GM12891 (cell line): ENCODE measurements around the gene NCF2.

Experiments used
- DNase-seq: peaks from one replicate; pipeline ENCODE4 v3.0.0; 2011; ENCODE audit warnings: low spot score; ENCODE audit not compliant: insufficient read length
- FAIRE-seq: peaks from 2 replicates; lab custom pipeline; 2011; peaks lifted over from hg19 to GRCh38; lab: Jason Lieb, UNC
- PAX5 ChIP-seq: IDR thresholded peaks from 2 replicates; pipeline ENCODE4 v1.6.1; 2011; ENCODE audit warnings: low read length, moderate library complexity, mild to moderate bottlenecking; ENCODE audit not compliant: insufficient read depth, severe bottlenecking
- POLR2A ChIP-seq: IDR thresholded peaks from 2 replicates; pipeline ENCODE4 v1.6.1; 2011; ENCODE audit warnings: low read depth, low read length, control low read depth
- POLR2AphosphoS5 ChIP-seq: IDR thresholded peaks from 2 replicates; pipeline ENCODE4 v1.6.1; 2011; ENCODE audit warnings: low read depth, low read length, control low read depth
- POU2F2 ChIP-seq: IDR thresholded peaks from 2 replicates; pipeline ENCODE4 v1.6.1; 2011; ENCODE audit warnings: low read depth, mild to moderate bottlenecking, control low read depth, low read length, moderate library complexity
- SPI1 ChIP-seq: IDR thresholded peaks from 2 replicates; pipeline ENCODE4 v1.6.1; 2011; ENCODE audit warnings: low read depth, low read length, control low read depth
- TAF1 ChIP-seq: IDR thresholded peaks from 2 replicates; pipeline ENCODE4 v1.6.1; 2011; ENCODE audit warnings: low read depth, low read length, control low read depth

Gene NCF2

GRCh38 chr1:183598386-183598785, 8.1 kb upstream of the NCF2 start:
- DNase-seq: no peak
- peak; percentile 45 for FAIRE-seq
- TF ChIP-seq PAX5 (no peak), POU2F2 (no peak), POLR2A (no peak), POLR2AphosphoS5 (no peak), SPI1 (no peak), TAF1 (no peak)

GRCh38 chr1:183597656-183598347, 7.5 kb upstream of the NCF2 start:
- DNase-seq (no peak), FAIRE-seq (no peak)
- TF ChIP-seq SPI1 (no peak), POU2F2 (no peak), POLR2AphosphoS5 (no peak), TAF1 (no peak), POLR2A (no peak), PAX5 (no peak)

- no peak for DNase-seq
- TF ChIP-seq POLR2AphosphoS5 (no peak), TAF1 (no peak)
- no peak for FAIRE-seq
Measured at GRCh38 chr1:183596500-183596899, 6.2 kb upstream of the NCF2 start.

- DNase-seq: no peak
- TF ChIP-seq PAX5: no peak
- TF ChIP-seq POU2F2: no peak
- no peak for TF ChIP-seq SPI1
- no peak for TF ChIP-seq TAF1
- TF ChIP-seq POLR2A: no peak
- no peak for FAIRE-seq
Measured at GRCh38 chr1:183595537-183595936, 5.3 kb upstream of the NCF2 start.

- TF ChIP-seq POU2F2 (no peak), SPI1 (peak; percentile 97)
- DNase-seq (no peak), FAIRE-seq (peak; percentile 94)
Measured at GRCh38 chr1:183593356-183593755, 3.1 kb upstream of the NCF2 start.

GRCh38 chr1:183592733-183593132, 2.5 kb upstream of the NCF2 start:
- no peak for FAIRE-seq
- no peak for DNase-seq

GRCh38 chr1:183589874-183590243, 400 bp downstream of the NCF2 start:
- no peak for FAIRE-seq
- TF ChIP-seq POLR2A (no peak), TAF1 (no peak), POU2F2 (no peak), SPI1 (no peak), PAX5 (no peak), POLR2AphosphoS5 (no peak)
- DNase-seq: no peak

More at GRCh38 chr1:183592733-183593132, 2.5 kb upstream of the NCF2 start:
- TF ChIP-seq POU2F2: no peak
- TF ChIP-seq SPI1: peak; percentile 64

- no peak for DNase-seq
- no peak for FAIRE-seq
- no peak for TF ChIP-seq POLR2AphosphoS5
- TF ChIP-seq POLR2A: no peak
- TF ChIP-seq PAX5: no peak
- no peak for TF ChIP-seq POU2F2
- TF ChIP-seq SPI1: no peak
- TF ChIP-seq TAF1: no peak
Measured at GRCh38 chr1:183589384-183589783, 875 bp downstream of the NCF2 start.

- no peak for TF ChIP-seq TAF1
- TF ChIP-seq POLR2AphosphoS5: no peak
- no peak for TF ChIP-seq SPI1
- TF ChIP-seq POU2F2: no peak
- FAIRE-seq (peak; percentile 59), DNase-seq (no peak)
Measured at GRCh38 chr1:183588827-183589226, 1.4 kb downstream of the NCF2 start.

- DNase-seq: no peak
- no peak for TF ChIP-seq POU2F2
- no peak for TF ChIP-seq SPI1
- no peak for TF ChIP-seq POLR2AphosphoS5
- TF ChIP-seq TAF1: no peak
- no peak for TF ChIP-seq PAX5
- no peak for TF ChIP-seq POLR2A
- no peak for FAIRE-seq
Measured at GRCh38 chr1:183586926-183587325, 3.3 kb downstream of the NCF2 start.

GRCh38 chr1:183586455-183586854, 3.8 kb downstream of the NCF2 start:
- TF ChIP-seq POLR2A (no peak), PAX5 (no peak), POU2F2 (no peak), TAF1 (no peak)
- DNase-seq: no peak
- FAIRE-seq: no peak

- FAIRE-seq (peak; percentile 69), DNase-seq (no peak)
- TF ChIP-seq POLR2AphosphoS5 (no peak), PAX5 (no peak), SPI1 (0 out of 2 replicates have a peak, but pooled peaks have one; percentile 2)
Measured at GRCh38 chr1:183585038-183585437, 5.2 kb downstream of the NCF2 start.
